LNCaP clone FGC (cell line): Measurements from ENCODE around the gene SND1.

Experiments used
- DNase-seq: peaks from one replicate; pipeline ENCODE4 v3.0.0-alpha.2; 2011; ENCODE audit warnings: low read depth
- H3K4me3 ChIP-seq: 2 replicates; pipeline ENCODE4 v1.5.1; 2011; ENCODE audit warnings: mild to moderate bottlenecking, low read depth, low read length, control low read depth
- TF ChIP-seq, protein P1 (sequence below): IDR thresholded peaks from 2 replicates; pipeline ENCODE4 v1.5.1; 2012; ENCODE audit warnings: mild to moderate bottlenecking; ENCODE audit not compliant: control insufficient read depth, insufficient read depth; ENCODE audit errors: extremely low read depth

The SND1 gene

DNA sequence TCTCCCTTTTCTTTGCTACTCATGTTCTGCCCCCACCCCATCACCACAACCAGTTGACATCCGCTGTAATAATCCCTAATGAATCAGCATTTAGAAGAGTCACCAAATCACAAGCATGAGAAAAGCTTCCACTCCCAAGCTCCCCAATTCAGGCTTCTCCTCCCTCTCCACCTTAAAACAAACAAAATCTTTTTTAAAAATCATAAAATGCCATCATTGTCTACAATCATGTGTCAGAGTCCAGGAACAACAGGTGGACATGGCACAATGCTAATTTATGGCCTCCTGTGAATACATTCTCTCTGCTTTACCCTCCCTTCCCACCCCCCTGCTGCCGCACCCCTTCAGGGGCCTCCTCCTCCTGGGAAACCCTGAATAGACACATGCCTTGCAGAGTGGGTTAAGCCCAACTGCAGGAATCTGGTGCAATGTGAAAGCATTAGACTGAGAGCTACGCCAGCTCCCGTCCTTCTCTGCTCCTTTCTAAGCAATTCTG lies 375.5 kb downstream of the SND1 start:
- TF ChIP-seq, protein P1, sequence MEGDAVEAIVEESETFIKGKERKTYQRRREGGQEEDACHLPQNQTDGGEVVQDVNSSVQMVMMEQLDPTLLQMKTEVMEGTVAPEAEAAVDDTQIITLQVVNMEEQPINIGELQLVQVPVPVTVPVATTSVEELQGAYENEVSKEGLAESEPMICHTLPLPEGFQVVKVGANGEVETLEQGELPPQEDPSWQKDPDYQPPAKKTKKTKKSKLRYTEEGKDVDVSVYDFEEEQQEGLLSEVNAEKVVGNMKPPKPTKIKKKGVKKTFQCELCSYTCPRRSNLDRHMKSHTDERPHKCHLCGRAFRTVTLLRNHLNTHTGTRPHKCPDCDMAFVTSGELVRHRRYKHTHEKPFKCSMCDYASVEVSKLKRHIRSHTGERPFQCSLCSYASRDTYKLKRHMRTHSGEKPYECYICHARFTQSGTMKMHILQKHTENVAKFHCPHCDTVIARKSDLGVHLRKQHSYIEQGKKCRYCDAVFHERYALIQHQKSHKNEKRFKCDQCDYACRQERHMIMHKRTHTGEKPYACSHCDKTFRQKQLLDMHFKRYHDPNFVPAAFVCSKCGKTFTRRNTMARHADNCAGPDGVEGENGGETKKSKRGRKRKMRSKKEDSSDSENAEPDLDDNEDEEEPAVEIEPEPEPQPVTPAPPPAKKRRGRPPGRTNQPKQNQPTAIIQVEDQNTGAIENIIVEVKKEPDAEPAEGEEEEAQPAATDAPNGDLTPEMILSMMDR: no peak
- no peak for DNase-seq
- no peak overlapping the region for H3K4me3 ChIP-seq

DNA sequence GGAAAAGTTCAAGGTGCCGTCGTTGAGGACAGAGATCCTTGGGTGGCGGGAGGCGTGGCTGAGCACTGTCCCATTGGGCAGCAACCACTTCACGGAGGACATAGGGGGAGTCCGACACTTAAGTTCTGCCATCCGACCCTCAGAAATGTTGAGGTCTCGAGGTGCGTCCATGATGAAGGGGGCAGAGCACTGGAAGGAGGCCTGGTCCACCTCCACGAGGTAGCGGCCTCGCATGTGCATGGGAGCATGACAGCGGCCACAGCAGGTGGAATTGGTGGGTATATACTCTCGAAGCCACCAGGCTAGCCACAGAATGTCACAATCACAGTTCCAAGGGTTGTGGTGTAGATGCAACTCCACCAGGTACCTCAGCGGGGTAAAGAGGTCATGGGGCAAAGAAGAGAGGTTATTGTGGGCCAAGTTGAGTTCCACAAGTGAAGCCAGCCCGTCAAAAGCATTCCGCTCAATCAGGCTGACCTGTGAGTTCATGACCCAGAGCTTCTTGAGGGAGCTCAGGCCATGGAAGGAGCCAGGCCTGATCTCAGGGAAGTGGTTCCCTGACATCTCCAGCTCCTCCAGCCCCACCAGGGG lies 377.5 kb downstream of the SND1 start:
- TF ChIP-seq, protein P1: no peak
- no peak overlapping the region for H3K4me3 ChIP-seq
- DNase-seq: no peak

DNA sequence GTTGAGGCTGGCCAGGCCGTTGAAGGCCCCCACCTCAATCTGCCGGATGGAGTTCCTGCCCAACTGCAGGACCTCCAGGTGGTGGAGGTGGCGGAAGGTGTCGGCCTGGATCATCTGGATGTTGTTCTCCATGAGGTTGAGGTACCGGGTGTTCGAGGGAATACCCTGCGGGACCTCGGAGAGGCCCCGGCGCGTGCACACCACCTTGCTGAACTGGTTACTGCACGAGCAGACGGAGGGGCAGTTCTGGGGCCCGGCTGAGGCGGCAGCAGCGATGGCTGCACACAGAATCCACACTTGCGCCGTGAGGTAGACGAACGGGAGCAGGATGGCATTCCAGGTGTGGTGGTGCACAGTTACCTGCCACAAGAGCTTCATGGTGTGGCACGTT lies 378.3 kb downstream of the SND1 start:
- TF ChIP-seq, protein P1: no peak
- H3K4me3 ChIP-seq: no peak overlapping the region
- DNase-seq: no peak

DNA sequence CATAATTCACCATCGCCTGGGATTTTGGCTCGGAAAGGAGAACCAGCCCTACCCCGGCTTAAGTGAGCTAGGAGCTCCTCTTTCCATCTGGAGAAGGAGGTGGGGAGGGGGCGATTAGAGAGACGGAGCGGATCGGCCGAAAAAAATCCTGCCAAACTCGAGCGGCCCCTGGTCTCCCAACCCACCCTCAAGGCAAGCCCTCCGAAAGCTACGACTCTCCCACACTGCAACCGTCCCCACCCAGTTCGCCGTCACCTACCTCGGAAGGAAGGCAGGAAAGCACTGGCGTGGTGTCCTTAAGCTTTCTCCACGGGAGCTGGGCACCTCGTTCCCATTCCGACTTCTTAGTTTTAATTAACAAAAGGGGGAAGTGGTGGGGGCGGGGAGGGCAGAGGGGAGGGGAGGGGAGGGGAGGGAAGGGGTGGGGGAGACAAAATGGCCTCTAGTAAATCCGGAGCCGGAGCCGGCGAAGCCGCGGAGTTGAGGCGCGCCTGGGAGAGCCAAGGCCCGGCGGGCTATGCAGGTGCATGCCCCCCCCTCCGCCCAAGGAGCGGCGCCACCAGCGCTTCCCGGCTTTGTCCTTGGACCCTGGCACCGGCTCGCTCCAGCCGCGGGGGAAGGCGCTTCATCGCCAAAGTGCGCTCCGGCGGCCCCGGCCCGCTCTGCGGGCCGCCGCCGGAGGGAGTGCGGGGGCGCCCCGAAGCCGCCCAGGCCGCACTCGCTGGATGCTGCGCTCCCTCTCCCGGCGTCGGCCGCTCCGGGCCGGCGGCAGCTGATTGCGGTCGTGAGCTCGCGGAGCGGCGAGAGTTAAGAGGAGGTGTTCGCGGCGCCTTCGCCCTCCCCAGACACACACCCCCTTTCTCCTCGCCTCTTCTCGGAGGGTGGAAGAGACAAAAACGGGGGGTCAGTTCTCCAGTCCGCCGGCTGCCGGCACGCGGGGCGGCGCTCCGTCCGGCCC lies 378.9 kb downstream of the SND1 start, which contains the start of gene LRRC4:
Gene LRRC4 (minus strand): TSS at position 784 of the 958 bp plus-strand sequence. CDS start 797 bp downstream, outside the sequence.
- TF ChIP-seq, protein P1: no peak
- no peak within 1 kb of the TSS for H3K4me3 ChIP-seq
- DNase-seq: no peak

DNA sequence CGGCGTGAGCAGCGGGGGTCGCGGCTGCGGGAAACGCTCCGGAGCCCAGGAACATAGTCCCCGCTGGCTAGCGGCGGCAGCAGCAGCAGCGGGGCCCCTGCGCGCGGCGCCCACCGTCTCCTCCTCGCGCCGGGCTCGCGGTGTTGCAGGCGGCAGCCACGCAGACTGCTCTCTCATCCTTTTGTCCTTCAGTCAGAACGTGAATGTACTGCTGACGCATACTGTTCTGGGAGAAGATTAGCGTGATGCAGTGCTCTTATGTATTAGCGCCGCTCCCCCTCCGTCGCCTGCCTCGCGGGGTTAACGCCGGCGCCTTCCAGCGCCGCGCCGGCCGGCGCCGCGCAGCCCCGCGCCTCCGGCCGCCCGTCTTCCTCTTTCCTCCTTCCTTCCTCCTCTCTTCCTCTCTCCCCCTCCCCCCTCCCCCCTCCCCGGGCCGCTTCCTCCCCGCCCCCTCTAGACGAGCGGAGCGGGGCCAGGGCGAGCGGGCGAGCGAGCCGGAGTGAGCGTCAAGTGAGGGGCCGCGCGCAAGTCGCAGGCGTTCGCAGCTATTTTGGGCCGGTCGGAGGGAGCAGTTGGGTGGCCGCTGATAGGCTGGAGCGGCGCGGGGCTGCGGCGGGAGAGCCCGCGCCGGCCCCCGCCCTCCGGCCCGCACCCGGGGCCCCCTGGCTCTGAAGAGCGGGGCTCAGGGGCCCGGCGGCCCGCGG lies 380.1 kb downstream of the SND1 start:
- no peak for DNase-seq
- H3K4me3 ChIP-seq: no peak overlapping the region
- TF ChIP-seq, protein P1: no peak

DNA sequence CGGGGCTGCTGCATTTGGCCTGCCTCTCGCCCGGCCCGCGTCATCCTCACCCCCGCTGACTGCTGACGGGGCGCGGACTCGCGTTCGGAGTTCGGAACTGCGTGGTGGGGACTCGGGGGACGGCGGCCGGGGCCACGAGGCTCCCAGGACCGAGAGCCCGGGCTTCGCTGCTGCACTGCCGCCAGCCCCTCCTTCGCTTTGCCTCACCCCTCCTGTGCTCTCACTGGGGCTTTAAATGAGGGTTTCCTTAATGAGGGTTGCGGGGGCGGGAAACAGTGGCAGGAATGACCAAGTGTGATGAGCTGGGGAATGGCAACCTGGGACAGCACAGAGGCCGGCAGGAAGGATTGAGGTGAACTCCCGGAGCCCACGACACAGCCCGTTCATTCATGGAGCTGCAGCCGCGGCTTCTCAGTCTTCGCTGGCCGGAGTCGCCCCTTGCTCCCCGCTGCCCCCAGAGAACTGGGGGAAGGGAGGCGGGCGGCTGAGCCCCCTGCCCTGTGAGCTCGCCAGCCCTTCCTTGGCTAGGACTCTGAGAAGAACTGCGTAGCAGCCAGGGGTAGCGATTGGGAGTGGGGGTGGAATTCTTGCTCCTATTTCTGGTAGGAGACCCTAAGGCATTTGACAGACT lies 380.7 kb downstream of the SND1 start:
- TF ChIP-seq, protein P1: no peak

More for the DNA sequence above, 380.7 kb downstream of the SND1 start:
- no peak overlapping the region for H3K4me3 ChIP-seq
- no peak for DNase-seq
